Left lung (tissue), 10 donors: ENCODE data around the gene BPIFB2. TPM values are rescaled to one million over a fixed set of nuclear protein-coding genes. Genes with fewer than 3 reads are reported as not detected.
A peak's percentile ranks its signal among the peaks of the same experiment; 100 is the strongest.

ENCODE experiments used
- ATAC-seq: fragments of 200-7000 bp; cut with Tn5 transposase; one replicate; pipeline ENCODE4 v1.9.1; 2020; ENCODE audit warnings: moderate library complexity
- DNase-seq, 4 donors: peaks; one replicate each; pipeline ENCODE4 v3.0.0-alpha.2; 2013 to 2020
- H3K27ac ChIP-seq, 2 donors: fragments of 200-600 bp; sonication (generic) in 1 of 2; one replicate each; pipeline versions ENCODE4 v1.5.0 to v1.8.0; 2020 to 2021
- H3K27me3 ChIP-seq, 2 donors: fragments of 200-600 bp; sonication (generic) in 1 of 2; one replicate each; pipeline versions ENCODE4 v1.5.0 to v1.8.0; 2020 to 2021
- H3K36me3 ChIP-seq, 2 donors: fragments of 200-600 bp; sonication (generic) in 1 of 2; one replicate each; pipeline versions ENCODE4 v1.5.0 to v1.8.0; 2020 to 2021
- H3K4me1 ChIP-seq, 2 donors: fragments of 200-600 bp; one replicate each; pipeline ENCODE4 v1.8.0; 2021
- H3K4me3 ChIP-seq, 2 donors: fragments of 200-600 bp; sonication (generic) in 1 of 2; one replicate each; pipeline versions ENCODE4 v1.5.0 to v1.8.0; 2020 to 2021; ENCODE audit warnings: mild to moderate bottlenecking in 1 of 2
- H3K9me3 ChIP-seq, 2 donors: fragments of 200-600 bp; sonication (generic) in 1 of 2; one replicate each; pipeline versions ENCODE4 v1.5.0 to v1.8.0; 2020 to 2021
- intact Hi-C, 2 donors: fragments of 100-400 bp; cut with DNase I; formaldehyde crosslinking; loops; one replicate each; pipeline versions ENCODE4 v1.11.2 to v1.14.2; 2022
- polyA plus RNA-seq, 6 donors: library from polyadenylated mRNA; unstranded; fragments of 120-200 nt; gene quantifications; one replicate each; pipeline ENCODE4 v1.2.1, GENCODE V29; 2013; ENCODE audit not compliant: insufficient read length in 6 of 6
- total RNA-seq, 2 donors: library from RNA; stranded (reverse); fragmentation: NEBNext Ultra II Directional; extraction: Animal tissue kit (Norgen Biotek cat#: 25700); gene quantifications; one replicate each; pipeline ENCODE4 v1.2.1, GENCODE V29; 2021
- TF ChIP-seq, protein P1 (sequence below), 2 donors: fragments of 200-600 bp; sonication (generic) in 1 of 2; IDR thresholded peaks; one replicate each; pipeline versions ENCODE4 v1.5.0 to v1.8.0; 2021; ENCODE audit warnings: antibody characterized with exemption in 2 of 2
- donor health status: DM: no; HTN: yes; CAD: no.
- donor health status: DM: no; HTN: no; CAD: no.

BPIFB2 gene
- total and polyA plus RNA-seq, 8 donors, result 0.65 TPM; not detected in 7

DNA sequence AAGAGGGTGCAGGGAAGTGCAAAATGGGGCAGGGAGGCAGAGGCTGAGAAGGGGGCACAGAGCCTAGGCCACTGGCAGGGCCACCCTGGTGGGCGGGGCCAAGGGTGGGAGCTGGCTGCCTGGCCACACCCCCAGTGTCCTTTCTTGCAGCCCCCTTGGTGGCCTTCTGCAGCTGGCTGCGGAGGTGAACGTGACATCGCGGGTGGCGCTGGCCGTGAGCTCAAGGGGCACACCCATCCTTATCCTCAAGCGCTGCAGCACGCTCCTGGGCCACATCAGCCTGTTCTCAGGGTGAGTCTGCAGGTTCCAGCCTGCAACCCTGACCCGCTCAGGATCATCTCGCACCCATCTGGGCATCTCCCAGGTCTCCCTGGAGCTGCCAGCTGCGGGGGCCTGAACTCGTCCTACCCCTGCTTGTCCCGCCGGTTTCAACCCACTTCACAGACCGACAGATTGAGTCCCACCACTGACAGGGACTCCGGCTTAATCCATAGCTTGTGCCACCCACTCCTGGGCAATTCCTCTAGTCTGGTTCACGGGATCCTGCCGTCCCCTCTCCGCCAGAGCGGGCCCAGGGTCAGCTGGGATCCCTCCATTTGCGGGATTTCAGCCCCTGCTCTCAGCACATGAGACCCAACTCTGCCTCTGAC lies 52.4 kb downstream of the BPIFB2 start:
- intact Hi-C loops, result no loop called here
- Histone ChIP-seq H3K4me3 (no peak overlapping the region), H3K9me3 (no peaks in the 10 kb centered on the region), H3K4me1 (no peaks in the 10 kb centered on the region), H3K36me3 (no peaks in the 10 kb centered on the region), H3K27me3 (no peaks in the 10 kb centered on the region), H3K27ac (no peak overlapping the region)
- ATAC-seq (no peak), DNase-seq (no peak)
- TF ChIP-seq, protein P1, sequence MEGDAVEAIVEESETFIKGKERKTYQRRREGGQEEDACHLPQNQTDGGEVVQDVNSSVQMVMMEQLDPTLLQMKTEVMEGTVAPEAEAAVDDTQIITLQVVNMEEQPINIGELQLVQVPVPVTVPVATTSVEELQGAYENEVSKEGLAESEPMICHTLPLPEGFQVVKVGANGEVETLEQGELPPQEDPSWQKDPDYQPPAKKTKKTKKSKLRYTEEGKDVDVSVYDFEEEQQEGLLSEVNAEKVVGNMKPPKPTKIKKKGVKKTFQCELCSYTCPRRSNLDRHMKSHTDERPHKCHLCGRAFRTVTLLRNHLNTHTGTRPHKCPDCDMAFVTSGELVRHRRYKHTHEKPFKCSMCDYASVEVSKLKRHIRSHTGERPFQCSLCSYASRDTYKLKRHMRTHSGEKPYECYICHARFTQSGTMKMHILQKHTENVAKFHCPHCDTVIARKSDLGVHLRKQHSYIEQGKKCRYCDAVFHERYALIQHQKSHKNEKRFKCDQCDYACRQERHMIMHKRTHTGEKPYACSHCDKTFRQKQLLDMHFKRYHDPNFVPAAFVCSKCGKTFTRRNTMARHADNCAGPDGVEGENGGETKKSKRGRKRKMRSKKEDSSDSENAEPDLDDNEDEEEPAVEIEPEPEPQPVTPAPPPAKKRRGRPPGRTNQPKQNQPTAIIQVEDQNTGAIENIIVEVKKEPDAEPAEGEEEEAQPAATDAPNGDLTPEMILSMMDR (IDR thresholded peaks at IDR 0.05), result no peak

DNA sequence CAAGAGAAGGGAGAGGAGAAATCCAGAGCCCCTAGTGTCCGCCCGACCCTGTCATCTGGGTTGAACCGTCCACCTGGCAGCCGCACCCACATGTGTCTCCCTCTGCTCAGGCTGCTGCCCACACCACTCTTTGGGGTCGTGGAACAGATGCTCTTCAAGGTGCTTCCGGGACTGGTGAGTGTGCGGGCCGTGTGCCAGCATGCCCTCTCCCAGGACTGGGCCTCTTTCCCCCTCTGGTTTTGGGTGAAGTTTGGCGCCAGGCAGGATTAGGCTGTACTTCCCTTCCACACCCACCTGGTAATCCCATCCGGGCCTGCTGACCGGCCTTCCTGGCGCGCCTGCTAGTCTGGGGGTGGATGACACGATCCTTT lies 54.1 kb downstream of the BPIFB2 start:
- H3K4me3 ChIP-seq, result no peak overlapping the region
- H3K36me3 ChIP-seq, result no peaks in the 10 kb centered on the region
- ATAC-seq (no peak), DNase-seq (no peak)
- intact Hi-C loops, result no loop called here
- H3K9me3 ChIP-seq, result no peaks in the 10 kb centered on the region
- no peaks in the 10 kb centered on the region for H3K27me3 ChIP-seq
- no peak overlapping the region for H3K27ac ChIP-seq
- TF ChIP-seq, protein P1 (IDR thresholded peaks at IDR 0.05), result no peak
- H3K4me1 ChIP-seq, result no peaks in the 10 kb centered on the region

- H3K9me3 ChIP-seq, result no peaks in the 10 kb centered on the region
- no peaks in the 10 kb centered on the region for H3K4me1 ChIP-seq
- H3K36me3 ChIP-seq, result no peaks in the 10 kb centered on the region
- DNase-seq, result peak in 1 of 4 donors; percentile 5
- intact Hi-C loops, result no loop called here
- no peak for ATAC-seq
- no peak overlapping the region for H3K4me3 ChIP-seq
- H3K27me3 ChIP-seq, result no peaks in the 10 kb centered on the region
- H3K27ac ChIP-seq, result no peak overlapping the region
- TF ChIP-seq, protein P1 (IDR thresholded peaks at IDR 0.05), result no peak
These were observed 54.8 kb downstream of the BPIFB2 start for GRCh38 chr20:33062105-33062824.

DNA sequence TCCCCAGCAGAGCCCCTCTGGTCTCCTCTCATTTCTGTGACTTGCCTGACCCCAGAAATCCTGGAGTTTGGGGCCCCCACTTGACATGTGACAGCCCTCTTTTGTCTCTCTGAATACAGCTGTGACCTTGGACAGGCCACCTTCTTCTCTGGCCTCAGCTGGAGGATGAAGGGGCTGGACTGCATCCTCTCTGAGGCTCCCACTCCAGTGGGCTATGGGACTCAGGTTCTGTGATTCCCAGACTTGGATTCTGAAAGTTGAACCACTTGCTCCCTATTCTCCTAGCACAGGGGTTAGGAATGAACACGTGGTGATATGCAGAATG lies 55.3 kb downstream of the BPIFB2 start:
- DNase-seq (no peak), ATAC-seq (no peak)
- no peaks in the 10 kb centered on the region for H3K27me3 ChIP-seq
- no peak overlapping the region for H3K27ac ChIP-seq
- TF ChIP-seq, protein P1 (IDR thresholded peaks at IDR 0.05), result no peak
- H3K4me1 ChIP-seq, result no peaks in the 10 kb centered on the region
- H3K4me3 ChIP-seq, result no peak overlapping the region
- H3K36me3 ChIP-seq, result no peaks in the 10 kb centered on the region
- no peaks in the 10 kb centered on the region for H3K9me3 ChIP-seq
- intact Hi-C loops, result no loop called here

- intact Hi-C loops, result no loop called here
- ATAC-seq, result no peak
- no peak for DNase-seq
- no peak overlapping the region for H3K27ac ChIP-seq
- H3K4me1 ChIP-seq, result no peaks in the 10 kb centered on the region
- H3K36me3 ChIP-seq, result no peaks in the 10 kb centered on the region
- H3K9me3 ChIP-seq, result no peaks in the 10 kb centered on the region
- TF ChIP-seq, protein P1 (IDR thresholded peaks at IDR 0.05), result no peak
- H3K4me3 ChIP-seq, result no peak overlapping the region
- no peaks in the 10 kb centered on the region for H3K27me3 ChIP-seq
These were observed 55.8 kb downstream of the BPIFB2 start for GRCh38 chr20:33063271-33063670.
